Mammary epithelial cell (primary cell): Measurements from ENCODE around the gene IL11.

ENCODE experiments used
- CTCF ChIP-seq, 2 donors: IDR thresholded peaks in 1 of 2; conservative IDR thresholded peaks in 1 of 2; 2 replicates each; pipeline ENCODE4 v1.5.1; 2011 to 2012; ENCODE audit warnings: inconsistent platforms in 2 of 2, low read length in 2 of 2, mild to moderate bottlenecking in 2 of 2, control low read depth in 1 of 2, low read depth in 1 of 2; ENCODE audit not compliant: insufficient read depth in 1 of 2; ENCODE audit errors: extremely low read depth in 1 of 2
- EZH2 ChIP-seq: IDR thresholded peaks from 2 replicates; pipeline ENCODE4 v1.6.1; 2012; ENCODE audit warnings: low read length, inconsistent platforms, borderline replicate concordance

GRCh38 chr19:55324662-55325061 is 45.6 kb downstream of the IL11 start:
- TF ChIP-seq EZH2, result no peak
- TF ChIP-seq CTCF (conservative IDR thresholded peaks at IDR 0.05 in 1 of 2, IDR thresholded peaks at IDR 0.05 in 1 of 2; ENCODE audit: extremely low read depth in 1 of 2, insufficient read depth in 1 of 2, low read depth in 1 of 2, low read length in 2 of 2), result no peak
